HEK293T (cell line): ENCODE measurements around the gene TBPL1.

Source experiments
- ELF4 ChIP-seq: fragments of 450-650 bp; IDR thresholded peaks from 2 replicates; pipeline ENCODE4 v1.6.1; 2017; ENCODE audit warnings: antibody characterized with exemption
- FOXA1 ChIP-seq: fragments of 450-650 bp; IDR thresholded peaks from 2 replicates; pipeline ENCODE4 v1.6.1; 2016; ENCODE audit warnings: mild to moderate bottlenecking
- FOXK2 ChIP-seq: fragments of 450-650 bp; IDR thresholded peaks from 2 replicates; pipeline ENCODE4 v1.6.1; 2016; ENCODE audit warnings: mild to moderate bottlenecking
- FOXM1 ChIP-seq: fragments of 450-650 bp; IDR thresholded peaks from 2 replicates; pipeline ENCODE4 v1.6.1; 2017; ENCODE audit warnings: mild to moderate bottlenecking, borderline replicate concordance
- HDGF ChIP-seq: fragments of 450-650 bp; IDR thresholded peaks from 2 replicates; pipeline ENCODE4 v1.6.1; 2017; ENCODE audit warnings: antibody characterized with exemption, borderline replicate concordance
- L3MBTL2 ChIP-seq: fragments of 450-650 bp; conservative IDR thresholded peaks from 2 replicates; pipeline ENCODE4 v1.6.1; 2016; ENCODE audit warnings: mild to moderate bottlenecking
- NFRKB ChIP-seq: fragments of 450-650 bp; IDR thresholded peaks from 2 replicates; pipeline ENCODE4 v1.6.1; 2016; ENCODE audit warnings: mild to moderate bottlenecking, moderate library complexity
- SP1 ChIP-seq: fragments of 450-650 bp; IDR thresholded peaks from 2 replicates; pipeline ENCODE4 v1.6.1; 2017
- SUZ12 ChIP-seq: fragments of 450-650 bp; IDR thresholded peaks from 2 replicates; pipeline ENCODE4 v1.6.1; 2016; ENCODE audit warnings: mild to moderate bottlenecking
- TARDBP ChIP-seq: fragments of 450-650 bp; IDR thresholded peaks from 2 replicates; pipeline ENCODE4 v1.6.1; 2016
- ZNF384 ChIP-seq: fragments of 450-650 bp; IDR thresholded peaks from 2 replicates; pipeline ENCODE4 v1.6.1; 2016
- TF ChIP-seq, protein P1 (sequence below): fragments of 450-650 bp; IDR thresholded peaks from 2 replicates; pipeline ENCODE4 v1.6.1; 2016

DNA sequence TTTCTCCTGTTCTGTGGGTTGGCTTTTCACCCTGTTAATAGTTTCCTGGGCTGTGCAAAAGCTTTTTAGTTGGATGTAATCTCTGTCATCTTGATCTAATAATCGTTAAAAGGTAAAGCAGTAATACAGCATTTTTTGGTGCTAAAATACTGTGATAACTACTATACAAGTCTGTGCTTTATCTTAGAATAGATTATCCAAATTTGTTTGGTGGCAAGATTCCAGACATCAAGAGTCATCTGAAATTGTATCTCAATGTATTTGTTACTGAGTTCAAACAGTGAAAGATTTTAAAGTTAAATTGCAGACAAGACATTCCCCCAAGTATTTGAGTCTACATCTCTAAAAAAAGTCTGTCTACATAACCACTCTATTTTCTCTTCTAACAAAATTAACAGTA lies 18.8 kb downstream of the TBPL1 start:
- TF ChIP-seq TARDBP (no peak), SUZ12 (no peak), SP1 (no peak), NFRKB (no peak), HDGF (no peak), ELF4 (no peak), FOXM1 (no peak), ZNF384 (no peak), FOXK2 (no peak), L3MBTL2 (no peak), FOXA1 (no peak)
- TF ChIP-seq, protein P1, sequence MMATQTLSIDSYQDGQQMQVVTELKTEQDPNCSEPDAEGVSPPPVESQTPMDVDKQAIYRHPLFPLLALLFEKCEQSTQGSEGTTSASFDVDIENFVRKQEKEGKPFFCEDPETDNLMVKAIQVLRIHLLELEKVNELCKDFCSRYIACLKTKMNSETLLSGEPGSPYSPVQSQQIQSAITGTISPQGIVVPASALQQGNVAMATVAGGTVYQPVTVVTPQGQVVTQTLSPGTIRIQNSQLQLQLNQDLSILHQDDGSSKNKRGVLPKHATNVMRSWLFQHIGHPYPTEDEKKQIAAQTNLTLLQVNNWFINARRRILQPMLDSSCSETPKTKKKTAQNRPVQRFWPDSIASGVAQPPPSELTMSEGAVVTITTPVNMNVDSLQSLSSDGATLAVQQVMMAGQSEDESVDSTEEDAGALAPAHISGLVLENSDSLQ, result no peak
